Fibroblast of the conjunctiva (primary cell): ENCODE measurements around the gene PRXL2A.

Experiments used
- DNase-seq: peaks from one replicate; pipeline ENCODE4 v3.0.0-alpha.2; 2010; ENCODE audit warnings: low read depth

Gene PRXL2A

DNA sequence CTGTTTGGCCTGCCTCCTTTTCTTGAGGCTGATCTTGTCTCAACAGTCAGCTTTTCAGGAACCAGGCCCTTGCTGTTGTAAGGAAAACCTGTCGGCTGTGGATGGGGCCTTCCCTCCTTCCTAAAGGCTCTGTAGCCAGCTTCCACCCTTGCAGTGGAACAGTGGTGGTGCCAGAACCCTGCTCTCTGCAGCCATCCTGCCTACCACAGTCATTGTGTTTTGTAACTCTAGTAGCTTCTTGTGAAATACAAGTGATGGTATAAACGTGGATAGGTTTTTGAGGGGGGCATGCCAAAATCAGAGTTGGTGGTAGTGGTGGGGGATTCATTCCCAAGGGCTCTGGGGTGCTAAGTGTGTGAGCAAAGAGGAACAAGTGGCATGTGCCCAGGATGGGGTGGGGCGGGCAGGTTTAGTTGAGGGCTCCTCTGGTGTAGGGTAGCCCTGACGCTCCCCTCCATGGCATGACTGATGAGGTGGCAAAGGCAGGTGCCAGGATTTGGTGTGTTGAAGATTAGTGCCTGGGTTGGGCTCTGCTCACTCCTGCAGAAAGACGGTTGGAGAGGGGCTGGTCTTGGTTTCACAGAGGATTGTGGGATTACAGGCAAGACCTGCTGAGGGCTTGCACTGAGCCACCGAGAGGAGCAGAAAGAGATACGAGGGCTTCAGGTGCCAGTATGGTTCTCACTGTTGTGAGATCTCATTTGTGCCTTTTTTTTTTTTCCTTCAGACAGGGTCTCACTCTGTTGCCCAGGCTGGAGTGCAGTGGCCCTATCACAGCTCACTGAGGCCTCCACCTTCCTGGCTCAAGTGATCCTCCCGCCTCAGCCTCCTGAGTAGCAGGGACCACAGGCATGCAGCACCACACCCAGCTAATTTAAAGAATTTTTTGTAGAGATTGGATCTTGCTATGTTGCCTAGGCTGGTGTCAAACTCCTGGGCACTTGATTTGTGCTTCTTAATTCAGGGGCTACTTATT, 53.1 kb downstream of the PRXL2A start:
- no peak for DNase-seq

DNA sequence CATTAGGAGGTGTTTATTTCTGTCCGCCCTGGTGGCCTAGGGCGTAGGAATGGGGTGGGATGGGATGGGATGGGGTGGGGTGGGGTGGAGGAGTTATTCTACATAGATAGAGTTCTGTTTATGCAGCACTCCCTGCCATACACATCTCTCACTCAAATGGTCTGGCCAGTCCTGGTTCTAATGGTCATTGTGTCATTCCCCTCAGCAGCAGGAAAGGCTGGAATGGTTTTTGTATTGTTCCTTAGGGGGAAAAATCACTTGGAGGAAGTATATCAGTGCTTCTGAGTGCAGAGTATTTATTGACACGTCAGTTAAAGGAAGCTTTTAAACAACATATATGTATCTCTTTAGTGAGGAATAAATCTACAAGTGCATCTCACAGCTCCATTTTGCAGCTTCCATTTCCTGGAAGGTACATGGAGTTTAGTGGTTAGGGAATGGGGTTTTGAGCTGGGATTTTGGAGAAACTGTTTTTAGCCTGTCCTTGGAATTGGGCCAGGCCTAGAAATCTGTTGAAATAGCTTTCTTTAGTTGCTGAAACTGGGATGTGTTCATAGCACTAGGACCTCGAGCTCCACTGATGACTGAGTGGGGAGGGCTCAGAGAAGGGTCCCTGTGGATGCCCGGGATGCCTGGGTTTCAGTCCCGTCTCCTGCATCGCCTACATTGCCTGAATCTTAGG, 54.1 kb downstream of the PRXL2A start:
- DNase-seq = no peak

GRCh38 chr10:80462981-80463741, 54.8 kb downstream of the PRXL2A start:
- no peak for DNase-seq

- DNase-seq = no peak
Measured at GRCh38 chr10:80463868-80464267, 55.5 kb downstream of the PRXL2A start.

- no peak for DNase-seq
Measured at GRCh38 chr10:80464557-80465450, 56.5 kb downstream of the PRXL2A start.

DNA sequence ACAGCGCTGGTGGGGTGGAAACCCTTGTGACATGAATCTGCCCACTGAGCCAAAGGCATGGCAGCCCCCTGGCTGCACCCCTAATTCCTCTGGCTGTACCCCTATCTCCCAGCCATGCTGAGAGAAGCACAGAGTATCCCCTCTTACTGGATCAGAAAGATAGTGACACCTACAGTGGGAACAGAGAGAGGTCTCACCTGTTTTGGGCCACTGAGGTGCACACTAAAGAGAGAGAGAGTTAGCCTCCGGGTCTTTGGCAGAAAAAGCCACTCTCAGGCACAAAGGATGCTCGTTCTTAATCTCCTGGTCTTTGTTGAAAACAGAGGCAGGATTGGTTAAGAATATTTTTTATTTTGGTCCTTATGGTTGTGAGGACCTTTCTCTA, 57.1 kb downstream of the PRXL2A start:
- no peak for DNase-seq

- DNase-seq = no peak
Measured at GRCh38 chr10:80465839-80466590, 57.7 kb downstream of the PRXL2A start.

GRCh38 chr10:80466724-80467326, 58.5 kb downstream of the PRXL2A start:
- DNase-seq = no peak

- DNase-seq = no peak
Measured at GRCh38 chr10:80468002-80468401, 59.7 kb downstream of the PRXL2A start.

DNA sequence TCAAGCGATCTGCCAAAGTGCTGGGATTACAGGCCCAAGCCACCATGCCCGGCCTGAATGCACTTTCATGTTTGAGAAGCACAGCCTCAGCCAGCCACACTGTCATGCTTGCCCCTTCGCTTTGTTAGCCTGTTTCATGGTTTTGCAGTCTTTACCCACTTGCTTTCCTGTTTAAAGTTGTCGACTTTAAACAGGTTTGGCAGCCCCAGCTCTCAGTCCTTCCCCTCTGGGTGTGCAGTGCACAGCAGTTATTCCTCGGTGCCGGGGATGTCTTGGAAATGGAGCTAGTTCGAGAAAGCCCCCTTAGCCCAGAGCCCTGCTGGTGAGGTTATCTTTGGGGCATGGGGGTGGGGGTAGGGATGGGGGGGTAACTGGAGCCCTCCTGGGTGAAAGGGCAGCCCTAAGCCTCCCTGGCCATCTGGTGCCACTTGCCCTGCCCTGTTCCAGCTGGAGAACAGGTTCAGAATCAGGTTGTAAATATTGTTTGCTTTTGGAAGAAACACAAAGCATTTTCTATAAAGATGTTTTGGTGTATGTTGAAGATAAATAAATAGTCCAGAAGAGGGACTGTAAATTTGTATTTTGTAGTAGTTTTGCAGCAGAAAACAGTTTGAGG, 60.6 kb downstream of the PRXL2A start:
- no peak for DNase-seq

DNA sequence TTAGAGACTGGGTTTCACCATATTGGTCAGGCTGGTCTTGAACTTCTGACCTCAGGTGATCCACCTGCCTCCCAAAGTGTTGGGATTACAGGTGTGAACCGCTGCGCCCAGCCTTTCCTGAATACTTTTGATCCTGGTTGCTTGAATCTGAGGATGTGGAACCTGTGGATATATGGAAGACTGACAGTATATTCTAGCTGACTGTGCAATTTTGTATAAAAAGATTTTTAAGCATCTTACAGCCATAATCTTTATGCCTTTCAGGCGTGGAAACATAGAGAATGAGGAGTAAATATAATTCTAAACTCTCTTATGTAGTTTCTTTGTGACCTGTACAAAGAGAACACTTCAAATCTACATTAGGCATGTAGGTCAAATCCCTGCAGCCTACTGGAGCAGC, 61.9 kb downstream of the PRXL2A start:
- no peak for DNase-seq

DNA sequence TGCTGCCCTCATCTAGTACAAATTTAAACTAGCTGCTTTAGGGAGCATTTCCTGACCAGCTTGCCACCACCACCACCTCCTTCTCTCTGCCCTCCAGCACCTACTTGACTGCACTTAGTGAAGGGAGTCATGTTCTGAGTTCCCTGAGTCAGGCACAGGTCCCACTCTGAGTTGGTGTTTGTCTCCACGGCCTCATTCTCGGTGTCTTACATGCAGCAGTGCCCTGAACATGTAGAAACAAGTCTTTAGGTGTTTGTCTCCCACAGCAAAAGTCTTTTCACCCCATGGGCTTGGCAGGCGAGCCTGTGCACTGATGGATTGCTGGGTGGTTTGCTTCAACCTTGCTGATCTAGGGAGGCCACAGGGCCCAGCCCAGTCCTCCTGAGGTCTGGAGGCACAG, 62.6 kb downstream of the PRXL2A start:
- no peak for DNase-seq

DNA sequence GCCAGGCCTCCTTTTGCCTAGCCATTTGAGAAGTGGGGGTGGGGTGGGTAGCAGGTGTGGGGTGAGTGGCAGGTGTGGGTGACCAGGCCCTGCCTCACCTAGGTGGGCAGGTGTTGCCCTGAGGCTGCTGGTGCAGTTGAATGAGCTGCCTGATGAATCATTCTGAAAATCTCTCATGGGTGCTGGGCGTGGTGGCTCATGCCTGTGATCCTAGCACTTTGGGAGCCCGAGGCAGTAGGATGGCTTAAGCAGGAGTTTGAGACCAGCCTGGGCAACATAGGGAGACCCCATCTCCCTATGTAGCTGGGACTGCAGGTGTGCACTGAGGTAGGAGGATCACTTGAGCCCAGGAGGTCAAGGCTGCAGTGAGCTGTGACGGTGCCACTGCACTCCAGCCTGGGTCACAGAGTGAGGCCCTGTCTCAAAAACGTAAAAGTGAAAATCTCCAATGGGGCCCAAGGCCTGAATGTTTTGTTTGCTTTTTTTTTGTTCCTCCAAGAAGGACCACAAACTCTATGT, 63.4 kb downstream of the PRXL2A start:
- DNase-seq = no peak

DNA sequence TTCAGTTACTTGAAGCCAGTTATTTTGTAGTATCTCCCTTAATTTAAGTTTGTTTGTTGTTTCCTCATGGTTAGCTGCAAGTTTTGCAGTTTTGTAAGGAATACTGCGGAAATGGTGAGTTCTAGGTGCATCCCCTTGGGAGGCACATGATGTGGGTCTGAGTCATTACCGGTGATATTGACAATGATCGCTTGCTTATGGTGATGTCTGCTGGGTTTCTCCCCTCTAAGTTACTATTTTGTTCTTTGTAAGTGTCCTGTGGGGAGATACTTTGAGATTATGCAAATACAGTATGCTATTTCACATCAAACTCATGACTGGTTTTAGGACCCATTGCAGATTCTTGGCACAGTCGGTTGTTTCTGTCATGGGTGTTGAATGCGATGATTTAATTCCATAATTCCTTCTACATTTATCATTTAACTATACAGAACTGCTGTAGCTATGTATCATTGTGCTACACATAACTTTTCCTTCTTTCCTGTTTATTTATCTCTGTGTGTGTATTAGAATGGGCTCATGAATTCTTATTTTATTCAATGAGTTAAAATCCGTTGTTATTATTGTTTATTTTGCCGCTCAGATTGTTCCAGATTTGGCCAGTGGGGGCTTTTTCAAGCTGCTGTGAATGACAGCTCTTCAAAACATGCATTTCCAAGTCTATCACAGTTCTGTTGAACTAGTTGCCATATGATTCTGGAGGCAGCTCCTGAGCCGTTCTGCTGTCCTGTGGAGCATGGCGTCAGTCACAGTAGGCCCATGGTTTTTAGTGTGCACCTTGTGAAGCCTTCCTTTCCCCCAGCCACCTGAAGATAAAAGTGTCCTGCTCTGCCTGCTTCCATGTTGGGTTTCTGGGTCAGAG, 64.1 kb downstream of the PRXL2A start:
- peak; percentile 59 for DNase-seq

- DNase-seq = no peak
Measured at GRCh38 chr10:80473096-80473657, 64.8 kb downstream of the PRXL2A start.

DNA sequence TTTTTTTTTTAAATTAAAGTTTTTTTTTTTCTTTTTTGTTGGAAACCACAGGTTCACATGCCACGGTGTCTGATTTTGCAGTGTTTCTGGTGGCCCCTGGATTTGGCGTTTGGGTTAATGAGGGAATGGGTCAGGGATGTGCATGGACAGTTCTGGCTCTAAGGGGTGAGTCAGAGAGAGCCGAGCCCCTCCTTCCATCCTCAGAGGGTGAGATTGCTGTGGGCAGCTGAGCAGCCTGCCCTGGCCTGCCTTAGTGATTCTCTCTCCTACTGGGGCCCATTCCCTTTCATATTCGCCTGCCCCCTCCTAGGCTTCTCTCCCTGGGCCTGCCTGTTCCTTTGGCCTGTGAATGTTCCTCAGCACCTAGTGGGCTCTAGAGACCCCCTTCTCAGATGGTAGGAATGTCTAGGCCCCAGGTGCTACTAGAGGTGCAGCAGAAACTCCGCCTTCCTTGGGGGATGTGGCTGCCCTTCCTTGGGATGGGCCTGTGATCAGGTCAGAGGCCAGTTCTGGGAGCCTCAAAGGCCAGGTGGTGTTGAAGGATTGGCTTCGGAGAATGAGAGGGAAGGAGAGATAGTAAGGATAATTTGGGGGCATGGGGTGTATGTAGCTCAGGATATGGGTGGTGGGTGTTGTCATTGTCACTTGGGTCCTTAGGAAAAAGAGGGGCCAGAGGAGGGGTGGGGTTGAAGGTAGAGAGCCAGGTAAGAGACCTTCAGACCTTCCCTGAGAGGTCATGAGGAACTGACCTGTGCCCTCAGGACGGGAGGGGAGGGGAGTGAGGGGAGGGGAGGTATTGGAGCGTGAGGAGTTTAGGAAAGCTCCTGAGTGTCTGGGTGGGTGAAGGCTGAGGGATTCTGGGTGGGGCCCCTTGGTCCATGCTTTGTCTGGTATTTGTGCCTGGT, 65.6 kb downstream of the PRXL2A start:
- no peak for DNase-seq

- DNase-seq = no peak
Measured at GRCh38 chr10:80474597-80474910, 66.2 kb downstream of the PRXL2A start.
